NT2/D1 (cell line): ENCODE data around the gene TNFRSF11A.

ENCODE experiments used
- SUZ12 ChIP-seq: IDR thresholded peaks from 2 replicates; pipeline ENCODE4 v1.6.1; 2011; ENCODE audit not compliant: insufficient read length, insufficient read depth; ENCODE audit errors: extremely low read depth
- YY1 ChIP-seq: IDR thresholded peaks from 2 replicates; pipeline ENCODE4 v1.6.1; 2011; ENCODE audit not compliant: insufficient read length, insufficient read depth

DNA sequence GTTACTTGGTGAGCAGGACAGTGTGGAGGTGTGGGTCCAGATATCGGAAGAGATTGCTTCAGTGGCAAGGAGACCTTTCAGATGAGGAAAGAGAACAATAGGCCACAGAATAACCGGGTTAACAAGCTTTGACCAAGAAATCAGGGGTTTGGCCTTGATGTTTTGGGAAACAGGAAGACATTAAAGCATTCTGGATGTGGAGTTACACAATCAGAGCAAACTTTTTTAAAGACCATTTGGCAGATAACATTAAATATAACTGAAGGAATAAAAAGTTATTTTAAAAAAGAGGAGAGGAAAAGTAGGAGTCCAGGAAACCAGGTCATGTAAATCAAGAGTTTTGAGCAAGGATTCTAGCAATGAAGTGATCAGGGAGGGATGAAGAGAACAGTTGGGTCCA, 35.7 kb downstream of the TNFRSF11A start:
- TF ChIP-seq SUZ12 (no peak), YY1 (no peak)
